Caco-2 (cell line): ENCODE data around the gene PPP1R12C. TPM values are rescaled to one million over a fixed set of nuclear protein-coding genes. Genes with fewer than 3 reads are reported as not detected.

Experiments used
- BruUV-seq: library from RNA; stranded (reverse); fragments of 400-500 nt; replicated peaks from 2 replicates; lab custom pipeline; 2021; lab: Mats Ljungman, UMichigan
- CTCF ChIA-PET: fragments of 300-600 bp; sonication (Branson Sonifier 250); formaldehyde crosslinking; loops from one replicate; lab custom pipeline; 2022; ENCODE audit warnings: antibody characterized with exemption; lab: Charles Lee
- POLR2A ChIA-PET: fragments of 300-600 bp; sonication (Branson Sonifier 250); formaldehyde crosslinking; loops from one replicate; lab custom pipeline; 2022; ENCODE audit warnings: antibody characterized with exemption; lab: Charles Lee
- DNase-seq, 2 experiments: peaks; one replicate each; pipeline versions ENCODE4 v3.0.0 to v3.0.0-alpha.2; 2020 to 2022
- H3K27me3 ChIP-seq: replicated peaks from 2 replicates; pipeline ENCODE4 v1.6.0; 2011; ENCODE audit warnings: low read length; ENCODE audit not compliant: control insufficient read depth, insufficient read depth
- H3K36me3 ChIP-seq: 2 replicates; pipeline ENCODE4 v1.5.1; 2011; ENCODE audit warnings: low read length; ENCODE audit not compliant: control insufficient read depth, insufficient read depth
- H3K4me1 ChIP-seq: fragments of 250-450 bp; sonication (Bioruptor Pico); 2 replicates; pipeline ENCODE4 v1.5.1; 2020; ENCODE audit warnings: mild to moderate bottlenecking
- H3K4me3 ChIP-seq: 2 replicates; pipeline ENCODE4 v1.5.1; 2011; ENCODE audit warnings: low read depth, mild to moderate bottlenecking, control low read depth, low read length
- H3K9me3 ChIP-seq: fragments of 250-450 bp; sonication (Bioruptor Pico); 2 replicates; pipeline ENCODE4 v1.5.1; 2020; ENCODE audit warnings: mild to moderate bottlenecking, moderate library complexity
- H3K27ac Mint-ChIP-seq: one replicate; pipeline ENCODE4 v1.8.0; 2022; ENCODE audit warnings: mixed read lengths; ENCODE audit not compliant: unreplicated experiment
- H3K27me3 Mint-ChIP-seq: one replicate; pipeline ENCODE4 v1.8.0; 2022; ENCODE audit warnings: mixed read lengths; ENCODE audit not compliant: insufficient read depth, unreplicated experiment
- H3K36me3 Mint-ChIP-seq: one replicate; pipeline ENCODE4 v1.8.0; 2022; ENCODE audit warnings: mild to moderate bottlenecking, mixed read lengths; ENCODE audit not compliant: insufficient read depth, unreplicated experiment
- H3K4me1 Mint-ChIP-seq: one replicate; pipeline ENCODE4 v1.8.0; 2022; ENCODE audit warnings: low read depth, mixed read lengths; ENCODE audit not compliant: unreplicated experiment
- H3K4me3 Mint-ChIP-seq: one replicate; pipeline ENCODE4 v1.8.0; 2022; ENCODE audit warnings: mild to moderate bottlenecking, moderate library complexity, mixed read lengths; ENCODE audit not compliant: unreplicated experiment
- H3K9me3 Mint-ChIP-seq: one replicate; pipeline ENCODE4 v1.8.0; 2022; ENCODE audit warnings: mixed read lengths; ENCODE audit not compliant: unreplicated experiment
- intact Hi-C: fragments of 100-400 bp; cut with micrococcal nuclease; formaldehyde crosslinking; loops from one replicate; pipeline ENCODE4 v1.10.0; 2022; ENCODE audit not compliant: unreplicated experiment
- total RNA-seq: library from RNA; stranded (reverse); gene quantifications from 2 replicates; pipeline ENCODE4 v1.2.3, GENCODE V29; 2022
- TF ChIP-seq, protein P1 (sequence below), 2 experiments: fragments of 200-600 bp in 1 of 2; IDR thresholded peaks; 1 replicate in 1 of 2; 2 replicates in 1 of 2; pipeline versions ENCODE4 v1.5.1 to v1.8.0; 2011 to 2022; ENCODE audit warnings: antibody characterized with exemption in 1 of 2, control low read depth in 1 of 2, inconsistent platforms in 1 of 2, low read depth in 1 of 2, low read length in 1 of 2, mild to moderate bottlenecking in 1 of 2, moderate library complexity in 1 of 2; ENCODE audit not compliant: insufficient read depth in 1 of 2, severe bottlenecking in 1 of 2, unreplicated experiment in 1 of 2

The PPP1R12C gene
- total RNA-seq, 1 experiment from 2014 or later = 104 TPM

DNA sequence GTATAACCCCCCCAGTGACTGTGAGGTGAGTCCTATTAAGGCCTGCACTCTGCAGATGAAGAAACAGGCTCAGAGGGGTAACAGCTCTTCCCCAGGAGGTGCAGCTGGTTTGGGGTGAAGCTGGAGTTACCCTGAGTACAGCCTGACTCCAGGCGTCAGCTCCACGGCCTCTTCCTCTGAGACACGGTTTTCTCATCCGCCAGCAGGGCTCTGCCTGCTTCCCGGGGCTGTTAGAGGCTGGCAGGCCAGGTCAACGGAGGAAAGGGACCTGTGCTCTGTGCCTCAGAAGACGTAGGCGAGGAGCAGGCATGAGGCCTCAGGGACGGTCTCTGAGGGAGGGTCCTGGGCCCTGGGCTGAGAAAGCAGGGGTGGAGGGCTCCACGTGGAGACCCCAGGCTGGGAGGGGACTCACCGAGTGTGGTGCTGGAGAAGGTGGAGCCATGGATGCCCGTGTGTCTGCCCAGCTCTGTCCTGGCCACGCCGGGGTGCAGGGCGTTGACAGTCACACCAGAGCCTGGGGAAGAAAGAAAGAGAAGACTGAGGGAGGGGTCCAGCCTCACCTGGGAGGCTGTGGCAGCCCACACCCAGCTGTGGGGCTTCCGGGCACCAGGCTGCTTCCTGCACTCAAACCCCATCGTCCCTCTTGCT lies 70.3 kb downstream of the PPP1R12C start:
- Mint-ChIP-seq H3K4me3 (no peak overlapping the region), H3K36me3 (peaks cover 95% of the 10 kb centered on the region), H3K27me3 (no peaks in the 10 kb centered on the region), H3K27ac (no peak overlapping the region), H3K4me1 (no peaks in the 10 kb centered on the region), H3K9me3 (no peaks in the 10 kb centered on the region)
- POLR2A ChIA-PET = no interaction called here
- TF ChIP-seq, protein P1, sequence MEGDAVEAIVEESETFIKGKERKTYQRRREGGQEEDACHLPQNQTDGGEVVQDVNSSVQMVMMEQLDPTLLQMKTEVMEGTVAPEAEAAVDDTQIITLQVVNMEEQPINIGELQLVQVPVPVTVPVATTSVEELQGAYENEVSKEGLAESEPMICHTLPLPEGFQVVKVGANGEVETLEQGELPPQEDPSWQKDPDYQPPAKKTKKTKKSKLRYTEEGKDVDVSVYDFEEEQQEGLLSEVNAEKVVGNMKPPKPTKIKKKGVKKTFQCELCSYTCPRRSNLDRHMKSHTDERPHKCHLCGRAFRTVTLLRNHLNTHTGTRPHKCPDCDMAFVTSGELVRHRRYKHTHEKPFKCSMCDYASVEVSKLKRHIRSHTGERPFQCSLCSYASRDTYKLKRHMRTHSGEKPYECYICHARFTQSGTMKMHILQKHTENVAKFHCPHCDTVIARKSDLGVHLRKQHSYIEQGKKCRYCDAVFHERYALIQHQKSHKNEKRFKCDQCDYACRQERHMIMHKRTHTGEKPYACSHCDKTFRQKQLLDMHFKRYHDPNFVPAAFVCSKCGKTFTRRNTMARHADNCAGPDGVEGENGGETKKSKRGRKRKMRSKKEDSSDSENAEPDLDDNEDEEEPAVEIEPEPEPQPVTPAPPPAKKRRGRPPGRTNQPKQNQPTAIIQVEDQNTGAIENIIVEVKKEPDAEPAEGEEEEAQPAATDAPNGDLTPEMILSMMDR (IDR thresholded peaks at IDR 0.05; ENCODE audit: insufficient read depth in 1 of 2, low read depth in 1 of 2, low read length in 1 of 2, severe bottlenecking in 1 of 2, unreplicated experiment in 1 of 2) = no peak
- Histone ChIP-seq H3K36me3 (peaks cover 8% of the 10 kb centered on the region), H3K4me3 (no peak overlapping the region), H3K4me1 (no peaks in the 10 kb centered on the region), H3K9me3 (no peaks in the 10 kb centered on the region), H3K27me3 (no peaks in the 10 kb centered on the region)
- CTCF ChIA-PET = no interaction called here
- intact Hi-C loops = no loop called here
- DNase-seq = no peak
- no TSS peak for BruUV-seq

DNA sequence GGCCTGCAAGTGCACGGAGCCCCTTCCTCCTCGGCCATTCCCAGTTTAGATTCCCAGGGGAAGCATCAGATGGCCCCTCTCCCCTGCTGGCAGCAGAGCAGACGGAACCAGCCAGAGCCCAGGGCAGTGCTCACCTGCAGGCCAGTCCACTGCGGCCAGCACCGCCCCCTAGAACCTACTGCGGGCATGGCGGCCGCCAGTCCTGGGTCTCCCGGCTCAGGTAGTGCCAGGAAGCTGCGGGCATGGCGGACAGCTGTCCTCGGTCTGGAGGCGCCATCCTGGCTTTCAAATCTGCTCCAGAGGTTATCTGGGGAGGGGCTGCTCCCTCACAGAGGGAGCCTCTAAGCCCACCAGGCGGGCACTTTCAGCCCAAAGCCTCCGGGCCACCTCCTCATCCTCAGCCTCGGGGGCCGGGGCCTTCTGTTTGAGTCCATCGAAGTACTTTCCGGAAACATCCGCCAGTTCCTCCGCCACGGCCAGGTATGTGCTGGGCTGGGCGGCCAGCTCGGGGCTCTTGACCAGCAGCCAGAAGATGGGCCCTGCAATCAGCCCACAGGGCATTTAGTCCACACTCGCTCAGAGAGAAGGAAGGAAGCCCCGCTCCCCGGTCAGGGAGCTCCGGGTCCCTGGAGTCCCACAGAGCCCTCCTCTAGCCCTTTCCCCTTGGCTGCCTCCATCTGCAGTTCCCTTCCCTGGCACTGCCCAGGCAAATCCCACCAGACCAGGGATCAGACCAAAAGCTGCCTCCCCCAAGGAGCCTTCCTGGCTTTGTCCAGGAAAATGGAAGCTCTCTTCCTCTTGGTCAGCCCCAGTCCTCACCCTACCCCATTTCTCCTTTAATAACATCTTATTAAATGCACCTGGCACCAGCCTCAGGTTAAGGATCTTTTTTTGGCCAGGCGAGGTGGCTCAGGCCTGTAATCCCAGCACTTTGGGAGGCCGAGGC lies 72.4 kb downstream of the PPP1R12C start:
- H3K27me3 Mint-ChIP-seq = no peaks in the 10 kb centered on the region
- Histone ChIP-seq H3K4me1 (no peaks in the 10 kb centered on the region), H3K4me3 (no peak overlapping the region), H3K9me3 (no peaks in the 10 kb centered on the region), H3K27me3 (no peaks in the 10 kb centered on the region), H3K36me3 (peaks cover 6% of the 10 kb centered on the region)
- no peak overlapping the region for H3K27ac Mint-ChIP-seq
- DNase-seq = no peak
- no peaks in the 10 kb centered on the region for H3K4me1 Mint-ChIP-seq
- H3K9me3 Mint-ChIP-seq = no peaks in the 10 kb centered on the region
- TF ChIP-seq, protein P1 (IDR thresholded peaks at IDR 0.05; ENCODE audit: insufficient read depth in 1 of 2, low read depth in 1 of 2, low read length in 1 of 2, severe bottlenecking in 1 of 2, unreplicated experiment in 1 of 2) = no peak
- ChIA-PET POLR2A (no interaction called here), CTCF (no interaction called here)
- intact Hi-C loops = no loop called here
- no TSS peak for BruUV-seq
- H3K4me3 Mint-ChIP-seq = no peak overlapping the region
- H3K36me3 Mint-ChIP-seq = peaks cover 87% of the 10 kb centered on the region

DNA sequence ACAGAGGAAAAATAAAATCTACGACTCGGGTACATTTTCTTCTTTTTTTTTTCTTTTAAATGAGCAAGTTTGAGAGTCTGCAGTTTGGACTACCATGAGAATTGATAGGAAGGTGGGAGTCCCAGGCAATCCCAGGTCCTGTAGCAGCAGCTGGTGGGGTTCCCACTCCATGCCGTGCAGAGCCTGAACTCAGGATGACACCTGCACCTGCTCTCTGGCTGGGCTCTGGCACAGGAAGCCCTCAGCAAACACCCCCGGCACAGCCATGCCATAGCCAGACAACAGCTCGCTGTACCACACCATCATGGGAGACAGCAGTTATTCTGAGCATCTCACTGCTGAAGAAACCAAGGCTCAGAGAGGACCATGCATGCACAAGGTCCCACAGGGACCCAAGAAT lies 73.2 kb downstream of the PPP1R12C start:
- H3K27me3 Mint-ChIP-seq = no peaks in the 10 kb centered on the region
- ChIA-PET POLR2A (no interaction called here), CTCF (no interaction called here)
- Histone ChIP-seq H3K9me3 (no peaks in the 10 kb centered on the region), H3K36me3 (peaks cover 6% of the 10 kb centered on the region), H3K27me3 (no peaks in the 10 kb centered on the region), H3K4me3 (no peak overlapping the region), H3K4me1 (no peaks in the 10 kb centered on the region)
- intact Hi-C loops = no loop called here
- H3K27ac Mint-ChIP-seq = no peak overlapping the region
- peaks cover 81% of the 10 kb centered on the region for H3K36me3 Mint-ChIP-seq
- H3K9me3 Mint-ChIP-seq = no peaks in the 10 kb centered on the region
- DNase-seq = no peak
- no peak overlapping the region for H3K4me3 Mint-ChIP-seq
- H3K4me1 Mint-ChIP-seq = no peaks in the 10 kb centered on the region
- no TSS peak for BruUV-seq
- TF ChIP-seq, protein P1 (IDR thresholded peaks at IDR 0.05; ENCODE audit: insufficient read depth in 1 of 2, low read depth in 1 of 2, low read length in 1 of 2, severe bottlenecking in 1 of 2, unreplicated experiment in 1 of 2) = no peak
